SK-N-SH (cell line): ENCODE measurements around the gene BLVRA. TPM values are rescaled to one million over a fixed set of nuclear protein-coding genes. Genes with fewer than 3 reads are reported as not detected.

ENCODE experiments used
- CTCF ChIA-PET: fragments of 300-600, 350-600 bp; formaldehyde crosslinking; extraction: SDS; loops from one replicate; lab custom pipeline; 2021; lab: Yijun Ruan, JAX
- POLR2A ChIA-PET: fragments of 350-600 bp; sonication (Branson Sonifier 250); formaldehyde crosslinking; extraction: SDS; loops from one replicate; lab custom pipeline; 2020; ENCODE audit warnings: antibody characterized with exemption, inconsistent platforms; lab: Yijun Ruan, JAX
- DNase-seq: peaks from one replicate; pipeline ENCODE4 v3.0.0; 2012
- H2AFZ ChIP-seq: fragments of 200-600 bp; sonication (generic); 2 replicates; pipeline ENCODE4 v1.8.1; 2016; ENCODE audit warnings: antibody characterized with exemption, mild to moderate bottlenecking, low read depth
- H3F3A ChIP-seq: fragments of 200-600 bp; sonication (generic); replicated peaks from 2 replicates; pipeline ENCODE3; 2016; ENCODE audit warnings: antibody characterized with exemption, mild to moderate bottlenecking; ENCODE audit not compliant: insufficient read depth
- H3K27ac ChIP-seq, 2 experiments: fragments of 200-500 bp in 1 of 2; fragments of 200-600 bp in 1 of 2; sonication (Bioruptor generic) in 1 of 2; sonication (generic), shearing (Covaris generic) in 1 of 2; 2 replicates each; pipeline versions ENCODE4 v1.5.1 to v1.6.1; 2014 to 2016; ENCODE audit warnings: low read depth in 2 of 2, inconsistent platforms in 1 of 2, low read length in 1 of 2, mild to moderate bottlenecking in 1 of 2, mixed read lengths in 1 of 2
- H3K27me3 ChIP-seq: fragments of 200-600 bp; sonication (generic), shearing (Covaris generic); 2 replicates; pipeline ENCODE4 v1.6.1; 2016; ENCODE audit warnings: mixed run types; ENCODE audit not compliant: insufficient read depth
- H3K36me3 ChIP-seq, 2 experiments: fragments of 200-500 bp in 1 of 2; fragments of 200-600 bp in 1 of 2; sonication (Bioruptor generic) in 1 of 2; sonication (generic) in 1 of 2; replicated peaks in 1 of 2; 2 replicates each; pipeline versions ENCODE3 to v1.5.1; 2014 to 2016; ENCODE audit warnings: low read length in 1 of 2, mild to moderate bottlenecking in 1 of 2; ENCODE audit not compliant: insufficient read depth in 2 of 2, control insufficient read depth in 1 of 2
- H3K4me1 ChIP-seq, 2 experiments: fragments of 200-500 bp in 1 of 2; fragments of 200-600 bp in 1 of 2; sonication (Bioruptor generic) in 1 of 2; sonication (generic), shearing (Covaris generic) in 1 of 2; 2 replicates each; pipeline versions ENCODE4 v1.5.1 to v1.6.1; 2014 to 2016; ENCODE audit warnings: low read depth in 1 of 2, low read length in 1 of 2, mixed run types in 1 of 2; ENCODE audit not compliant: insufficient read depth in 2 of 2, control insufficient read depth in 1 of 2
- H3K4me2 ChIP-seq: fragments of 200-600 bp; sonication (generic), shearing (Covaris generic); 2 replicates; pipeline ENCODE4 v1.6.1; 2017; ENCODE audit warnings: mixed run types
- H3K4me3 ChIP-seq, 2 experiments: fragments of 200-500 bp in 1 of 2; fragments of 200-600 bp in 1 of 2; sonication (Bioruptor generic) in 1 of 2; sonication (generic), shearing (Covaris generic) in 1 of 2; 2 replicates each; pipeline versions ENCODE4 v1.5.1 to v1.8.1; 2014 to 2016; ENCODE audit warnings: low read depth in 2 of 2, inconsistent platforms in 1 of 2, low read length in 1 of 2, mild to moderate bottlenecking in 1 of 2, mixed read lengths in 1 of 2, moderate library complexity in 1 of 2
- H3K79me2 ChIP-seq: fragments of 200-600 bp; sonication (generic); 2 replicates; pipeline ENCODE4 v1.8.1; 2017; ENCODE audit warnings: mild to moderate bottlenecking; ENCODE audit not compliant: insufficient read depth
- H3K9ac ChIP-seq: fragments of 200-600 bp; sonication (generic); 2 replicates; pipeline ENCODE4 v1.6.1; 2017; ENCODE audit warnings: mixed run types
- H3K9me2 ChIP-seq: fragments of 200-600 bp; sonication (generic); 2 replicates; pipeline ENCODE4 v1.6.1; 2017; ENCODE audit warnings: mixed run types
- H3K9me3 ChIP-seq: fragments of 200-600 bp; sonication (generic); 2 replicates; pipeline ENCODE4 v1.6.1; 2017; ENCODE audit warnings: mixed run types, mild to moderate bottlenecking, moderate library complexity
- H4K20me1 ChIP-seq: fragments of 200-600 bp; sonication (generic); 2 replicates; pipeline ENCODE4 v1.6.1; 2017; ENCODE audit warnings: mild to moderate bottlenecking, mixed run types; ENCODE audit not compliant: insufficient read depth
- ELF1 ChIP-seq: IDR thresholded peaks from 2 replicates; pipeline ENCODE4 v1.4.0; 2012
- FOXJ3 ChIP-seq: sonication (generic); formaldehyde crosslinking; IDR thresholded peaks from 2 replicates; pipeline ENCODE4 v1.5.1; 2020; ENCODE audit warnings: mild to moderate bottlenecking, missing genetic modification reagents
- NRF1 ChIP-seq: IDR thresholded peaks from 2 replicates; pipeline ENCODE4 v1.6.1; 2012; ENCODE audit warnings: low read depth, mild to moderate bottlenecking, low read length
- POLR2AphosphoS5 ChIP-seq: IDR thresholded peaks from 2 replicates; pipeline ENCODE4 v1.6.1; 2012; ENCODE audit warnings: low read depth, low read length
- YY1 ChIP-seq: IDR thresholded peaks from 2 replicates; pipeline ENCODE4 v1.4.0; 2012; ENCODE audit warnings: low read depth, mild to moderate bottlenecking
- WGBS: methylation state at CpG from one replicate; pipeline ENCODE4 v1.1.6; 2017; ENCODE audit warnings: low lambda C conversion rate; 5-methylcytosine and 5-hydroxymethylcytosine counted together
- polyA plus RNA-seq, 3 experiments: library from polyadenylated mRNA; depleted of rRNA; stranded (reverse); fragments of >200 nt; gene quantifications; 2 replicates each; pipeline ENCODE4 v1.2.3, GENCODE V29; 2012
- TF ChIP-seq, protein P1 (sequence below): IDR thresholded peaks from 2 replicates; pipeline ENCODE4 v1.6.1; 2012; ENCODE audit warnings: mild to moderate bottlenecking, low read depth, low read length, moderate library complexity
- TF ChIP-seq, protein P2 (sequence below): fragments of 150-350 bp; IDR thresholded peaks from 2 replicates; pipeline ENCODE4 v1.6.1; 2017; ENCODE audit warnings: antibody characterized with exemption, low read length, low read depth, borderline replicate concordance
- TF ChIP-seq, protein P3 (sequence below): fragments of 200-600 bp; sonication (generic); IDR thresholded peaks from 2 replicates; pipeline ENCODE4 v1.6.1; 2017; ENCODE audit warnings: antibody characterized with exemption, mild to moderate bottlenecking, moderate library complexity

BLVRA gene
- polyA plus RNA-seq, 1 of the 3 experiments (the other 2 are of a cell fraction) = 123 TPM

DNA sequence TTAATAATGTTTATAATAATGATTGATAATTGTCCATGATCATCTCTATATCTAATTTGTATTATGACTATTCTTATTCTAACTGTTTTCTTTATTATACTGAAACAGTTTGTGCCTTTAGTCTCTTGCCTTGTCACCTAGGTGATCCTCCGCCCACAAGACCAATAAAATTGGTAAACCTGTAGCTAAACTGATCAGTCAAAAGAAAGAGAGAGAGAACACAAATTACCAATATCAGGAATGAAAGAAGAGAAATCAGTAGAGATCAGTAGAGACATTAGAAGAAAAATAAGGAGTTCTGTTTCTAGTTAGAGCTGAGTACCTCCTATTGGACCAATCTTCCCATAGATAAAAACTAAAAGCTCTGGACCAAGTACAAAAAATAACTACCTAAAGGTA is 23.1 kb upstream of the BLVRA start:
- DNase-seq = no peak
- TF ChIP-seq NRF1 = no peak
- TF ChIP-seq, protein P1, sequence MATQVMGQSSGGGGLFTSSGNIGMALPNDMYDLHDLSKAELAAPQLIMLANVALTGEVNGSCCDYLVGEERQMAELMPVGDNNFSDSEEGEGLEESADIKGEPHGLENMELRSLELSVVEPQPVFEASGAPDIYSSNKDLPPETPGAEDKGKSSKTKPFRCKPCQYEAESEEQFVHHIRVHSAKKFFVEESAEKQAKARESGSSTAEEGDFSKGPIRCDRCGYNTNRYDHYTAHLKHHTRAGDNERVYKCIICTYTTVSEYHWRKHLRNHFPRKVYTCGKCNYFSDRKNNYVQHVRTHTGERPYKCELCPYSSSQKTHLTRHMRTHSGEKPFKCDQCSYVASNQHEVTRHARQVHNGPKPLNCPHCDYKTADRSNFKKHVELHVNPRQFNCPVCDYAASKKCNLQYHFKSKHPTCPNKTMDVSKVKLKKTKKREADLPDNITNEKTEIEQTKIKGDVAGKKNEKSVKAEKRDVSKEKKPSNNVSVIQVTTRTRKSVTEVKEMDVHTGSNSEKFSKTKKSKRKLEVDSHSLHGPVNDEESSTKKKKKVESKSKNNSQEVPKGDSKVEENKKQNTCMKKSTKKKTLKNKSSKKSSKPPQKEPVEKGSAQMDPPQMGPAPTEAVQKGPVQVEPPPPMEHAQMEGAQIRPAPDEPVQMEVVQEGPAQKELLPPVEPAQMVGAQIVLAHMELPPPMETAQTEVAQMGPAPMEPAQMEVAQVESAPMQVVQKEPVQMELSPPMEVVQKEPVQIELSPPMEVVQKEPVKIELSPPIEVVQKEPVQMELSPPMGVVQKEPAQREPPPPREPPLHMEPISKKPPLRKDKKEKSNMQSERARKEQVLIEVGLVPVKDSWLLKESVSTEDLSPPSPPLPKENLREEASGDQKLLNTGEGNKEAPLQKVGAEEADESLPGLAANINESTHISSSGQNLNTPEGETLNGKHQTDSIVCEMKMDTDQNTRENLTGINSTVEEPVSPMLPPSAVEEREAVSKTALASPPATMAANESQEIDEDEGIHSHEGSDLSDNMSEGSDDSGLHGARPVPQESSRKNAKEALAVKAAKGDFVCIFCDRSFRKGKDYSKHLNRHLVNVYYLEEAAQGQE = no peak
- no peak for TF ChIP-seq POLR2AphosphoS5
- TF ChIP-seq YY1 = no peak
- TF ChIP-seq, protein P2, sequence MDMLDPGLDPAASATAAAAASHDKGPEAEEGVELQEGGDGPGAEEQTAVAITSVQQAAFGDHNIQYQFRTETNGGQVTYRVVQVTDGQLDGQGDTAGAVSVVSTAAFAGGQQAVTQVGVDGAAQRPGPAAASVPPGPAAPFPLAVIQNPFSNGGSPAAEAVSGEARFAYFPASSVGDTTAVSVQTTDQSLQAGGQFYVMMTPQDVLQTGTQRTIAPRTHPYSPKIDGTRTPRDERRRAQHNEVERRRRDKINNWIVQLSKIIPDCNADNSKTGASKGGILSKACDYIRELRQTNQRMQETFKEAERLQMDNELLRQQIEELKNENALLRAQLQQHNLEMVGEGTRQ = no peak
- TF ChIP-seq ELF1 = no peak
- TF ChIP-seq, protein P3, sequence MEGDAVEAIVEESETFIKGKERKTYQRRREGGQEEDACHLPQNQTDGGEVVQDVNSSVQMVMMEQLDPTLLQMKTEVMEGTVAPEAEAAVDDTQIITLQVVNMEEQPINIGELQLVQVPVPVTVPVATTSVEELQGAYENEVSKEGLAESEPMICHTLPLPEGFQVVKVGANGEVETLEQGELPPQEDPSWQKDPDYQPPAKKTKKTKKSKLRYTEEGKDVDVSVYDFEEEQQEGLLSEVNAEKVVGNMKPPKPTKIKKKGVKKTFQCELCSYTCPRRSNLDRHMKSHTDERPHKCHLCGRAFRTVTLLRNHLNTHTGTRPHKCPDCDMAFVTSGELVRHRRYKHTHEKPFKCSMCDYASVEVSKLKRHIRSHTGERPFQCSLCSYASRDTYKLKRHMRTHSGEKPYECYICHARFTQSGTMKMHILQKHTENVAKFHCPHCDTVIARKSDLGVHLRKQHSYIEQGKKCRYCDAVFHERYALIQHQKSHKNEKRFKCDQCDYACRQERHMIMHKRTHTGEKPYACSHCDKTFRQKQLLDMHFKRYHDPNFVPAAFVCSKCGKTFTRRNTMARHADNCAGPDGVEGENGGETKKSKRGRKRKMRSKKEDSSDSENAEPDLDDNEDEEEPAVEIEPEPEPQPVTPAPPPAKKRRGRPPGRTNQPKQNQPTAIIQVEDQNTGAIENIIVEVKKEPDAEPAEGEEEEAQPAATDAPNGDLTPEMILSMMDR = no peak
- TF ChIP-seq FOXJ3 (CRISPR knock-in tag) = no peak
- Histone ChIP-seq H3K27ac (no peak overlapping the region), H4K20me1 (no peaks in the 10 kb centered on the region), H3K9ac (no peak overlapping the region), H3K9me2 (no peaks in the 10 kb centered on the region), H3K79me2 (no peaks in the 10 kb centered on the region), H3K4me1 (peaks cover 0 to under 1% of the 10 kb centered on the region in 2 experiments; a peak in 1 of 4 replicates), H3K27me3 (no peaks in the 10 kb centered on the region), H3K4me2 (no peak overlapping the region), H3K36me3 (no peaks in the 10 kb centered on the region), H3F3A (peaks cover 4% of the 10 kb centered on the region), H3K9me3 (no peaks in the 10 kb centered on the region), H3K4me3 (no peak overlapping the region), H2AFZ (no peak overlapping the region)
- ChIA-PET POLR2A (no interaction called here), CTCF (interaction anchor here (0.7 to 2.5 kb wide), 4 partner anchors 14 to 153 kb away, joined by 3 to 13 read pairs (median 8); partner anchors contain the start of gene STK17A)
- 90% methylated on average over 1 of the region's 1 CpG for WGBS
